A673 (cell line): ENCODE measurements around the gene CIC. TPM values are rescaled to one million over a fixed set of nuclear protein-coding genes. Genes with fewer than 3 reads are reported as not detected.

Experiments
- BruUV-seq: library from RNA; stranded (reverse); fragments of 400-500 nt; replicated peaks from 2 replicates; lab custom pipeline; 2021; lab: Mats Ljungman, UMichigan
- CTCF ChIA-PET: fragments of 300-600 bp; sonication (Branson Sonifier 250); formaldehyde crosslinking; loops from one replicate; lab custom pipeline; 2022; ENCODE audit warnings: antibody characterized with exemption; lab: Charles Lee
- POLR2A ChIA-PET: fragments of 300-600 bp; sonication (Branson Sonifier 250); formaldehyde crosslinking; loops from one replicate; lab custom pipeline; 2022; ENCODE audit warnings: antibody characterized with exemption; ENCODE audit not compliant: low non-redundant PET; lab: Charles Lee
- DNase-seq: peaks from one replicate; pipeline ENCODE4 v3.0.0-alpha.2; 2015; ENCODE audit warnings: low spot score
- H3K27ac ChIP-seq: fragments of 200-600 bp; sonication (generic); 2 replicates; pipeline ENCODE4 v1.5.1; 2016; ENCODE audit warnings: mixed run types, low read depth, mild to moderate bottlenecking, mixed read lengths, antibody characterized with exemption, low read length; ENCODE audit not compliant: poor library complexity, severe bottlenecking
- H3K27me3 ChIP-seq: fragments of 200-600 bp; sonication (generic); replicated peaks from 2 replicates; pipeline ENCODE4 v1.6.1; 2017; ENCODE audit warnings: mixed run types, low read depth, mild to moderate bottlenecking, mixed read lengths, antibody characterized with exemption, low read length; ENCODE audit not compliant: insufficient read depth, poor library complexity
- H3K36me3 ChIP-seq: fragments of 200-600 bp; sonication (generic); 2 replicates; pipeline ENCODE4 v1.6.1; 2016; ENCODE audit warnings: mixed run types, mild to moderate bottlenecking, mixed read lengths, antibody characterized with exemption, low read length; ENCODE audit not compliant: insufficient read depth, poor library complexity, severe bottlenecking
- H3K4me1 ChIP-seq: fragments of 200-600 bp; sonication (generic); 2 replicates; pipeline ENCODE4 v1.6.1; 2017; ENCODE audit warnings: mixed run types, mild to moderate bottlenecking, mixed read lengths, antibody characterized with exemption, low read length; ENCODE audit not compliant: insufficient read depth, poor library complexity, severe bottlenecking
- H3K4me3 ChIP-seq: fragments of 200-600 bp; sonication (generic); 2 replicates; pipeline ENCODE4 v1.5.1; 2016; ENCODE audit warnings: low read depth, mixed run types, mild to moderate bottlenecking, mixed read lengths, low read length; ENCODE audit not compliant: poor library complexity, severe bottlenecking
- H3K9me3 ChIP-seq: fragments of 200-600 bp; sonication (generic); 2 replicates; pipeline ENCODE4 v1.6.1; 2016; ENCODE audit warnings: mixed run types, low read depth, mild to moderate bottlenecking, mixed read lengths, antibody characterized with exemption, low read length; ENCODE audit not compliant: poor library complexity, severe bottlenecking
- CTCF ChIP-seq: fragments of 300-800, 200-600 bp; sonication (generic); conservative IDR thresholded peaks from 2 replicates; pipeline ENCODE4 v1.5.1; 2017; ENCODE audit warnings: low read depth, mild to moderate bottlenecking, antibody characterized with exemption, low read length, moderate library complexity, mixed read lengths
- EZH2 ChIP-seq: fragments of 200-600 bp; sonication (generic); IDR thresholded peaks from 2 replicates; pipeline ENCODE4 v1.6.1; 2017; ENCODE audit warnings: borderline replicate concordance, low read depth, mild to moderate bottlenecking, mixed read lengths, antibody characterized with exemption, low read length; ENCODE audit not compliant: poor library complexity, severe bottlenecking
- intact Hi-C: fragments of 100-400 bp; cut with micrococcal nuclease; formaldehyde crosslinking; loops from one replicate; pipeline ENCODE4 v1.10.0; 2022; ENCODE audit not compliant: unreplicated experiment
- total RNA-seq: library from RNA; stranded (reverse); gene quantifications from 2 replicates; pipeline ENCODE4 v1.2.3, GENCODE V29; 2021

CIC gene
- total RNA-seq, 1 experiment from 2014 or later = 80.3 TPM

- peak overlapping the region; percentile 81 for H3K27ac ChIP-seq
- TSS peak; percentile 70 for BruUV-seq
- no peaks in the 10 kb centered on the region for H3K27me3 ChIP-seq
- H3K4me3 ChIP-seq = peak overlapping the region; percentile 45
- DNase-seq = peak; percentile 97
- TF ChIP-seq CTCF = no peak
- TF ChIP-seq EZH2 = no peak
- POLR2A ChIA-PET = no interaction called here
- CTCF ChIA-PET = no interaction called here
- peaks cover 18% of the 10 kb centered on the region for H3K36me3 ChIP-seq
- H3K9me3 ChIP-seq = no peaks in the 10 kb centered on the region
- peaks cover 52% of the 10 kb centered on the region for H3K4me1 ChIP-seq
- intact Hi-C loops = no loop called here
Measured at GRCh38 chr19:42283188-42284065, 14.4 kb downstream of the CIC start.

GRCh38 chr19:42284066-42284501, 15.0 kb downstream of the CIC start:
- H3K4me3 ChIP-seq = peak overlapping the region; percentile 45
- peaks cover 24% of the 10 kb centered on the region for H3K36me3 ChIP-seq
- H3K4me1 ChIP-seq = peaks cover 47% of the 10 kb centered on the region
- H3K27me3 ChIP-seq = no peaks in the 10 kb centered on the region
- H3K9me3 ChIP-seq = no peaks in the 10 kb centered on the region
- ChIA-PET CTCF (no interaction called here), POLR2A (no interaction called here)
- TF ChIP-seq EZH2 (no peak), CTCF (no peak)
- DNase-seq = peak; percentile 91
- intact Hi-C loops = no loop called here
- peak overlapping the region; percentile 81 for H3K27ac ChIP-seq
- BruUV-seq = no TSS peak

GRCh38 chr19:42284591-42285341, 15.7 kb downstream of the CIC start:
- H3K4me1 ChIP-seq = peaks cover 41% of the 10 kb centered on the region
- intact Hi-C loops = no loop called here
- DNase-seq = no peak
- peak overlapping the region; percentile 74 for H3K4me3 ChIP-seq
- no peak for TF ChIP-seq CTCF
- no peak for TF ChIP-seq EZH2
- H3K9me3 ChIP-seq = no peaks in the 10 kb centered on the region
- peak overlapping the region; percentile 82 for H3K27ac ChIP-seq
- ChIA-PET CTCF (no interaction called here), POLR2A (no interaction called here)
- no peaks in the 10 kb centered on the region for H3K27me3 ChIP-seq
- BruUV-seq = no TSS peak
- peaks cover 31% of the 10 kb centered on the region for H3K36me3 ChIP-seq
